ENCODE measurements around the gene FBH1.

FBH1 gene

DNA sequence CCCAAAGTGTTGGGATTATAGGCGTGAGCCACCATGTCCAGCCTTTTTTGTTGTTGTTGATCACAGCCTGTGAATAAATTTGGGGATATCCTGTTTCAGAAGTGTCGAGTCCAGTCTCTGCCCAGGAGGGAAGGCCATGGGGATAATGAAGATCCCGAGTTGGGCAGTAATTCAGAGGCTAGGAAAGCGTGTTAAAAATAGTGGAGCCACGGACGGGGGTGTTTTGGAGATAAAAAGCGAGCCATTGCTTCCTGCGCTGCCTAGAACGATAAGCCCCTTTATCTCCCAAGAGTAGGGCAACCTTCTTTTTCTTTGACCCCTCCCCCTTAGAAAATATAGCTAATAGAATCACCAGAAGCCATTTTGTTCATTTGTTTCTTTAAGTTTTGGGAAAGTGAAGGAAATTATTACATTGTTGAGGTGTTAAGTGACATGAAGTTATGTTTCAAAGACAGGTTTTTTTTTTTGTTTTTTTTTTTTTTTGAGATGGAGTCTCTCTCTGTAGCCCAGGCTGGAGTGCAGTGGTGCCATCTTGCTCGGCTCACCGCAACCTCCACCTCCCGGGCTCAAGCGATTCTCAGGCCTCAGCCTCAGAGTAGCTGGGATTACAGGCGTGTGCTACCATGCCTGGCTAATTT lies 44.0 kb downstream of the FBH1 start:
- Histone ChIP-seq H3K27ac (ENCODE audit: insufficient read depth, low read length, poor library complexity, severe bottlenecking) (no peak overlapping the region), H3K4me1 (ENCODE audit: control insufficient read depth, insufficient read depth, low read length, poor library complexity, severe bottlenecking) (no peaks in the 10 kb centered on the region), H3K4me3 (ENCODE audit: insufficient read depth, low read depth, low read length, poor library complexity, severe bottlenecking) (no peak overlapping the region), H3K9me3 (ENCODE audit: control insufficient read depth, low read length) (no peaks in the 10 kb centered on the region), H3K36me3 (ENCODE audit: control insufficient read depth, insufficient read depth, low read length) (peaks cover 53% of the 10 kb centered on the region), H3K27me3 (replicated peaks; ENCODE audit: control insufficient read depth, insufficient read depth, low read length, poor library complexity, severe bottlenecking) (no peaks in the 10 kb centered on the region)
- DNase-seq: no peak

GRCh38 chr10:5935628-5936027 lies 45.6 kb downstream of the FBH1 start:
- H3K27me3 ChIP-seq (replicated peaks; ENCODE audit: control insufficient read depth, insufficient read depth, low read length, poor library complexity, severe bottlenecking): no peaks in the 10 kb centered on the region
- H3K27ac ChIP-seq (ENCODE audit: insufficient read depth, low read length, poor library complexity, severe bottlenecking): no peak overlapping the region
- DNase-seq: no peak
- no peaks in the 10 kb centered on the region for H3K4me1 ChIP-seq (ENCODE audit: control insufficient read depth, insufficient read depth, low read length, poor library complexity, severe bottlenecking)
- no peaks in the 10 kb centered on the region for H3K9me3 ChIP-seq (ENCODE audit: control insufficient read depth, low read length)
- no peak overlapping the region for H3K4me3 ChIP-seq (ENCODE audit: insufficient read depth, low read depth, low read length, poor library complexity, severe bottlenecking)
- peaks cover 37% of the 10 kb centered on the region for H3K36me3 ChIP-seq (ENCODE audit: control insufficient read depth, insufficient read depth, low read length)

DNA sequence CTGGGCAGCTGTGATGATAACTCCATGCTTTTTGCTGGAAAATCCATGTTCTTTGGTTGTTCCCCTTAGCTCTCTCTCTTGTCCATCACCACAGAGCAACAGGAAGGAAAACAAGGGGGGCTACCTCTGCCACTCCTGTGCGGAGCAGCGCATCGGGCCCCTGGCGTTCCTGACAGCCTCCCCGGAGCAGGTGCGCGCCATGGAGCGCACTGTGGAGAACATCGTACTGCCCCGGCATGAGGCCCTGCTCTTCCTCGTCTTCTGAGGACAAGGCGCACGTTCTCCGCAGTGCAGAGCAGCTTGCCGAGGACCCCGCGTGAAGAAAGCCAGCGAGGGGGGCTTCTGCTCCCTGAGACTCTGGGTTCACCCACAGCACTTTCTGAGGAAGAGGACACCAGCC lies 47.0 kb downstream of the FBH1 start:
- DNase-seq: no peak
- peaks cover 31% of the 10 kb centered on the region for H3K36me3 ChIP-seq (ENCODE audit: control insufficient read depth, insufficient read depth, low read length)
- no peaks in the 10 kb centered on the region for H3K27me3 ChIP-seq (replicated peaks; ENCODE audit: control insufficient read depth, insufficient read depth, low read length, poor library complexity, severe bottlenecking)
- H3K4me1 ChIP-seq (ENCODE audit: control insufficient read depth, insufficient read depth, low read length, poor library complexity, severe bottlenecking): no peaks in the 10 kb centered on the region
- H3K9me3 ChIP-seq (ENCODE audit: control insufficient read depth, low read length): no peaks in the 10 kb centered on the region
- H3K4me3 ChIP-seq (ENCODE audit: insufficient read depth, low read depth, low read length, poor library complexity, severe bottlenecking): no peak overlapping the region
- no peak overlapping the region for H3K27ac ChIP-seq (ENCODE audit: insufficient read depth, low read length, poor library complexity, severe bottlenecking)

DNA sequence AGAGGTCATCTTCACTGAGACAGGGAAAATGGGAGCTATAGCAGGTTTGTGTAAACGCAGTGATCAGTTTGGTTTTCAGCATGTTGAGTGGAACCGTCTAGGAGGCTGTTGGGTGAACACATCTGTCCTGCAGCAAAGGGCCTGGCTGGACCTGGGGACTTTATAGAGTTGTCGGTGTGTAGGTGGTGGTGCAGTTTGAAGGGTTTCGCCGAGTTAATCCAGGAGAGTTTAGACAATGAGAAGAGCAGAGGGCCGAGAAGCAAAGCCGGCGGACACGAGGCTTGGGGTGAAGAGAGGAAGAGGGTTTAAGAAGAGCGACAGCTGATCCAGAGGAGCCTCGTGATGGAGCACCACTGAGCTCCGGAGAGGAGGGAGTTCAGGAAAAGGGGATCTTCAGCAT lies 48.2 kb downstream of the FBH1 start:
- Histone ChIP-seq H3K27ac (ENCODE audit: insufficient read depth, low read length, poor library complexity, severe bottlenecking) (no peak overlapping the region), H3K4me1 (ENCODE audit: control insufficient read depth, insufficient read depth, low read length, poor library complexity, severe bottlenecking) (no peaks in the 10 kb centered on the region), H3K9me3 (ENCODE audit: control insufficient read depth, low read length) (no peaks in the 10 kb centered on the region), H3K36me3 (ENCODE audit: control insufficient read depth, insufficient read depth, low read length) (peaks cover 31% of the 10 kb centered on the region), H3K27me3 (replicated peaks; ENCODE audit: control insufficient read depth, insufficient read depth, low read length, poor library complexity, severe bottlenecking) (no peaks in the 10 kb centered on the region), H3K4me3 (ENCODE audit: insufficient read depth, low read depth, low read length, poor library complexity, severe bottlenecking) (no peak overlapping the region)
- DNase-seq: no peak

DNA sequence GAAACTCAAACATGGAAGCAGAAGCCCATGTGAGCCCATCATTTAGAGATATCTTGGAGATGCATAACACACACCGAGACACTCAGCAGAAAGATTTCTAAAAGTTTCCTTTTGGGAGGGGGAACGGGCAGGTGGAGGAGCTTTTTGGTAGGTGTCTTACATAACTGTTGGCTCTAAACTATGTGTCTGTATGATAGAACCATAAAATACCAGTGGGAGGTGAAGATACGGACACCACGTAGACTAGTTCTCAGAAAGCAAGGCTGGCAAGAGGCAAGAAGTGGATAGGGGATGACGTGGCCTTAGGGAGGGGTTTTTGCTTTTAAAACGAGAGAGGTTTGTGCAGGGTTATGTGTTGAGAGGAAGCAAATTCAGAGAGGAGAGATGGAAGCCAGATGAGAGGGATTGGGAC lies 50.8 kb downstream of the FBH1 start:
- no peaks in the 10 kb centered on the region for H3K9me3 ChIP-seq (ENCODE audit: control insufficient read depth, low read length)
- no peak for DNase-seq
- H3K27me3 ChIP-seq (replicated peaks; ENCODE audit: control insufficient read depth, insufficient read depth, low read length, poor library complexity, severe bottlenecking): no peaks in the 10 kb centered on the region
- H3K4me3 ChIP-seq (ENCODE audit: insufficient read depth, low read depth, low read length, poor library complexity, severe bottlenecking): no peak overlapping the region
- H3K4me1 ChIP-seq (ENCODE audit: control insufficient read depth, insufficient read depth, low read length, poor library complexity, severe bottlenecking): no peaks in the 10 kb centered on the region
- no peak overlapping the region for H3K27ac ChIP-seq (ENCODE audit: insufficient read depth, low read length, poor library complexity, severe bottlenecking)
- H3K36me3 ChIP-seq (ENCODE audit: control insufficient read depth, insufficient read depth, low read length): peaks cover 20% of the 10 kb centered on the region

- Histone ChIP-seq H3K9me3 (ENCODE audit: control insufficient read depth, low read length) (no peaks in the 10 kb centered on the region), H3K4me3 (ENCODE audit: insufficient read depth, low read depth, low read length, poor library complexity, severe bottlenecking) (no peak overlapping the region), H3K36me3 (ENCODE audit: control insufficient read depth, insufficient read depth, low read length) (peaks cover 15% of the 10 kb centered on the region), H3K27me3 (replicated peaks; ENCODE audit: control insufficient read depth, insufficient read depth, low read length, poor library complexity, severe bottlenecking) (no peaks in the 10 kb centered on the region), H3K4me1 (ENCODE audit: control insufficient read depth, insufficient read depth, low read length, poor library complexity, severe bottlenecking) (no peaks in the 10 kb centered on the region), H3K27ac (ENCODE audit: insufficient read depth, low read length, poor library complexity, severe bottlenecking) (no peak overlapping the region)
- DNase-seq: no peak
Observed at GRCh38 chr10:5941579-5941978, 51.5 kb downstream of the FBH1 start.

DNA sequence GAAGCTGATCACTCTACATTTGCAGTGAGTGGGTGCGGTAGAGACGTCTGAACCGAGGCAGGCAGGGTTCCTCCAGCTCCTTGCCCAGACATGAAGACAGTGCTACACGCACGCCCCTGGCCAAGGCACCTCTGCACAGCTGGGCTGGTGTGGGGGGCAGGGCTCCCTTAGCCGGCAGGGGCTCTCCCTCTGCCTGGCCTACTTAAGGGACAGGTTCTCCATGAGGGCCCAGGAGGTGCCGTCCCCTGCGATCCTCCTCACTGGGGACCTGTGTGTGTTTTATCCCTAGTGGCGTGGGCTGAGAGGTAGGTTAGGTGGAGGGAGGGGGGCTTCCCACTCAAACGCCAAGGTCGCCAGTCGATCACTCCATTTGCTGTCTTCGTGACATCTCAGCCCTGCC lies 52.0 kb downstream of the FBH1 start:
- Histone ChIP-seq H3K9me3 (ENCODE audit: control insufficient read depth, low read length) (no peaks in the 10 kb centered on the region), H3K27me3 (replicated peaks; ENCODE audit: control insufficient read depth, insufficient read depth, low read length, poor library complexity, severe bottlenecking) (no peaks in the 10 kb centered on the region), H3K36me3 (ENCODE audit: control insufficient read depth, insufficient read depth, low read length) (peaks cover 11% of the 10 kb centered on the region), H3K27ac (ENCODE audit: insufficient read depth, low read length, poor library complexity, severe bottlenecking) (no peak overlapping the region), H3K4me1 (ENCODE audit: control insufficient read depth, insufficient read depth, low read length, poor library complexity, severe bottlenecking) (no peaks in the 10 kb centered on the region), H3K4me3 (ENCODE audit: insufficient read depth, low read depth, low read length, poor library complexity, severe bottlenecking) (no peak overlapping the region)
- no peak for DNase-seq

GRCh38 chr10:5942474-5942873 lies 52.4 kb downstream of the FBH1 start:
- H3K9me3 ChIP-seq (ENCODE audit: control insufficient read depth, low read length): no peaks in the 10 kb centered on the region
- DNase-seq: no peak
- no peak overlapping the region for H3K27ac ChIP-seq (ENCODE audit: insufficient read depth, low read length, poor library complexity, severe bottlenecking)
- H3K36me3 ChIP-seq (ENCODE audit: control insufficient read depth, insufficient read depth, low read length): peaks cover 9% of the 10 kb centered on the region
- H3K4me3 ChIP-seq (ENCODE audit: insufficient read depth, low read depth, low read length, poor library complexity, severe bottlenecking): no peak overlapping the region
- H3K27me3 ChIP-seq (replicated peaks; ENCODE audit: control insufficient read depth, insufficient read depth, low read length, poor library complexity, severe bottlenecking): no peaks in the 10 kb centered on the region
- no peaks in the 10 kb centered on the region for H3K4me1 ChIP-seq (ENCODE audit: control insufficient read depth, insufficient read depth, low read length, poor library complexity, severe bottlenecking)

GRCh38 chr10:5943536-5943935 lies 53.5 kb downstream of the FBH1 start:
- no peak for DNase-seq
- Histone ChIP-seq H3K9me3 (ENCODE audit: control insufficient read depth, low read length) (no peaks in the 10 kb centered on the region), H3K27ac (ENCODE audit: insufficient read depth, low read length, poor library complexity, severe bottlenecking) (no peak overlapping the region), H3K27me3 (replicated peaks; ENCODE audit: control insufficient read depth, insufficient read depth, low read length, poor library complexity, severe bottlenecking) (no peaks in the 10 kb centered on the region), H3K36me3 (ENCODE audit: control insufficient read depth, insufficient read depth, low read length) (no peaks in the 10 kb centered on the region), H3K4me3 (ENCODE audit: insufficient read depth, low read depth, low read length, poor library complexity, severe bottlenecking) (no peak overlapping the region), H3K4me1 (ENCODE audit: control insufficient read depth, insufficient read depth, low read length, poor library complexity, severe bottlenecking) (no peaks in the 10 kb centered on the region)

DNA sequence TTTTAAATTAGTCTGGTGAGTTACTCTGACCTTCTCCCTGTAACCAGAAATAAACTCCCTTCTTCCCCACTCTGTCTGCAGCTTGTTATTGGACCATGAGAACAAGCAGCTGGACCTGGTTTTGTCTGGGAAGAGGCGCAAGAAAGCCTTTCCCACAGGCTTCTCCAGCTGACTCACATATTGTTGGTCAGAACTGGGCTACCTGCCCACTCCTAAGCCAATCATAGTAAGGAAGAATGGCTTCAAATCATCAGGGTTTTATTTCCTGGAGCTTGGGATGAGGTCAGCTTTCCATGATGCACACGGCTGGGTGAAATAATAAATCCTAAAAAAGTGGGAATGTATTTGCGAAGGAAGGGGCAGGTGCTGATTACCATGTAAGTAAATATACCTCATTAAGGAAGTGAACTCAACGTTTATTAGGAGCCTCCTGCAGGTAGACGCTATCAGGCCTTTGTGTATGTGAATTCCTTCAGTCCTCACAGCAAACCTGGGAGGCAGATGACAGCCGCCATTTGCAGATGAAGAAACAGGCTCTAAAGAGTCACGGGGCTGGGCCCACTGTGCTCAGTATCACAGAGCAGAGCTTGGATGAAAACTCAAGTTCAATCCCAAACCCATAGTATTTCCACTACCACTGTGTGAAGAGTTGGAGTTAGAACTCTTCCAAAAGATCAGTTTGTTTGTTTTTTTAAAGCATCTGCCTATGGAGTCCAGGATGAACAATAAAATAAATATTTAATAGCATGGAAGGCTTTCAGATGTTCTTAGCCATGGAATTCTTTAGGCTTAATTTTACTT lies 54.5 kb downstream of the FBH1 start:
- DNase-seq: no peak
- no peak overlapping the region for H3K4me3 ChIP-seq (ENCODE audit: insufficient read depth, low read depth, low read length, poor library complexity, severe bottlenecking)
- H3K4me1 ChIP-seq (ENCODE audit: control insufficient read depth, insufficient read depth, low read length, poor library complexity, severe bottlenecking): no peaks in the 10 kb centered on the region
- H3K27me3 ChIP-seq (replicated peaks; ENCODE audit: control insufficient read depth, insufficient read depth, low read length, poor library complexity, severe bottlenecking): no peaks in the 10 kb centered on the region
- H3K9me3 ChIP-seq (ENCODE audit: control insufficient read depth, low read length): no peaks in the 10 kb centered on the region
- no peak overlapping the region for H3K27ac ChIP-seq (ENCODE audit: insufficient read depth, low read length, poor library complexity, severe bottlenecking)
- no peaks in the 10 kb centered on the region for H3K36me3 ChIP-seq (ENCODE audit: control insufficient read depth, insufficient read depth, low read length)
